Activated gamma-delta T cell (primary cell): ENCODE data around the gene NTM.

Source experiments
- DNase-seq: peaks from one replicate; lab custom pipeline; 2025; lab: John Stamatoyannopoulos, UW

NTM gene

DNA sequence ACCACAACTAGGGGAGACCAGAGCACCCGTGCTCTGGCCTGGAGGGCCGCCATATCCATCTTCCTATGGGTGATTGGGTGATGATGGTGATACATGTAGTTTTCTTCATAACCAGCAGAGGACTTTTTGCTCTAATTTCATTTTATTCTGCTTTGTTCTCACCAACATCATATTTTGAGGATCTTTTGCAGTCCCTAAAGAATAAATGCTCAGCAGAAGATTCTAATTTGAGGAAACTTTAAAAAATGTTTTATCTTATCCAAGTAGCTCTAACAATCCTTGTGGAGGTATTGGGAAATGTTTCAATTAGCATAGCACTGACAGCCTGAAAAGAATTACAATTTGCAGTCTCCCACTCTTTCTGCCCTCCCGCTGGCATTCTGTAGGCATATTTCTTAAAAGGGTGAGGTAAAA, 544.0 kb downstream of the NTM start:
- no peak for DNase-seq

DNA sequence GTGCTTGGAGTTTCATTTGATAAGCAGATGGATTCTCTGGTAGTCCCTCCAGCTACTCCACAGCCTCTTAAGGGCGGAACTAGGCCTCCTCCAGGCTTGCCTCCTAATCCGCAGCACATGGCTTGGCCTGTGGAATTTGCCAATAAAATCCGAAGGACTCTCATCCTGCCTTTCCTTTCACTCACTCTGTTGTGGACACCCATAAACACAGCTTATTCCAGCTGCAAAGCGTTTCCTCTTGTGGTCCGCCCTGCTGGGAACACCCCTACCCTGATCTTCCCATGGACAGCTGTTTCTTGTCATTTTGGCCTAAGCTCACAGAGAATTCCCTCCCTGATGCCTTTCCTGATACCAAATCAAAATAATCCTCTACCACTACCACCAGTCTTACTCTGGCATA, 546.2 kb downstream of the NTM start:
- DNase-seq, result no peak

DNA sequence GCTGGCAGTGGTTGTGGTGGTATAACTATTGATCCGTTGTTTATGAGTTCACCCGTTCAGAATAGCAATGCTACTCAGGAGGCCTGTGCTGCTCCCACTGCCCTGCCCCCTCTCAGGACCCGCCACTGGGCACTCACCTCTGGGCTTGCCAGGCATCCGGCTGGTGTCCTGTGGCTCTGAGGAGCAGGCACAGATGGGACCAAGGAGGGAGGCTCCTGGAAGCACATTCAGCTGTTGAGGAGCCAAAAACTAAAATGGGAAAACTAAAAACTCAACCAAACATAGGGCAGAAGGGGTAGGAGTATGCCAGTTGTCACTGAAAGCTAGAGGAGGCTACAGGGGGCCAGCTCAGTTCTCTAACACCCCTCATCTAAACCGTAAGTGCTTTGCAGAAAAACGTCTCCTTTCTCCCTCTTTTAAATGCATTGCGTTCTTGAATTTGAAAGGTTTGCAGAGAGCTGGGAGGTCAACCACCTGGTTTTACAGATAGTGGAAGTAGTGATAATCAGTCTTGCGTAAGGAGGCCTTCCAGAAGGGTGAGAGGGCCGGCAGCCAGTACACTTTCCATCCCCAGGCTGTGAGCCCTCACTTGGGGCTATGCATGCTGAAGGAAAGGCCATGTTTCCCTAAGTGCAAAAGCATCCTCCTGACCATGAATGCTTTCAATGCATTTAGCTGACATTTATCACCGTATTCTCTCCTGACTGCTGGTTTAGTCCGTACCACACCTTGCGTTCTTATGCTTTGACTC, 547.4 kb downstream of the NTM start:
- no peak for DNase-seq

DNA sequence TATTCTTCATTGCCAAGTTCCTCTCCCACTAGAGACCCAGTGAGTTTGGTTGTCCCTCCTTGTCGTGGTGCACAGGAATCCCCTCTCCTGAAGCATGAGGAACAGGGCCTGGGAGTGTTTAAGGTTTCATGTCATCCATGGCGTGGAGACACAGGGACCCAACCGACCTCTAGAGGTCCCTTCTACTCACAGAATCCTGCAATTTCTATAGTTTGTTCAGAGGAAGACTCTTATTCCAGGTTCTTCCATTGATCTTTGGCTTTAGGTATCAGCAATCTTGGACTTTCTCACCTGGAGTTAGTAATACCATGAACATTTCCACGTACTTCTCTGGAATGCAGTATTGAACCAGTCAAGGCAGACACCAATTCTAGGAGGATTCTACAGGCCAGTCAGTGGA, 548.2 kb downstream of the NTM start:
- DNase-seq, result no peak

DNA sequence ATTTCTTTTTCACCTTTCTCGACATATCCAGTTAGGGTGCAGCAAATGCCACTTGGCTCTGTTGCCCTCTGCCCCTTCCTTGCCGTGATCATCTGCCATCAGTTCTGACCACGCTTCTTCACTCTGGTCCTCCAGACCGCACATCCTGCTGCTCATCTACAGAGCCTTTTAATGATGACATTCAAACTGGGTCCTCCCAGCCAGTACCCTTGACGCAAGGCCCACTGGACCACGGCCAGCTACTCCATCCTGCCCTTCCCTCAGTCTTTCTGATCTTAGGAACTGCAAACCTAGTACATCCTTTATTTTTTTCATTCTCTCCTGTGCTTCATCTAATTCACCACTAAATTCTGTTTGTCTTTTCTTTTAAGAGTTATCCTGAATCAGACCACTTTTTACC, 551.8 kb downstream of the NTM start:
- DNase-seq, result no peak

DNA sequence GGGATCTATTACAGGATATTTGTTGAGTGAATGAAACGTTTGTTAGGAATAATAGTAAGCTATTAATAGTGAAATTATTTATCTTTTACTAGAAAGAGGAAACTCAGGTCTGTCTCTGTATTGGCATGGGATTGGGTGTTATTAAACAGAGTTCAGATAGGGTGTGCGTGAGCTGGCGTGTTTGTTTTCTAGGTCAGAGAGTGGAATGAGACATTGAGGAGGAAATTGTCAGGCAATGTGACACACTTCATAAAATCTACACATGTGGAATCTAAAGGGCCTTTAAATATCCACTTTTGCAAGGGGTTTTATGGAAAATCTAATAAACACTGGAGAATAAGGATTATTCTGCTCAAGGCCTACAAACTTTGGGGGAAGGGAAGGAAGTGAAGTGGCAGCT, 552.9 kb downstream of the NTM start:
- no peak for DNase-seq

DNA sequence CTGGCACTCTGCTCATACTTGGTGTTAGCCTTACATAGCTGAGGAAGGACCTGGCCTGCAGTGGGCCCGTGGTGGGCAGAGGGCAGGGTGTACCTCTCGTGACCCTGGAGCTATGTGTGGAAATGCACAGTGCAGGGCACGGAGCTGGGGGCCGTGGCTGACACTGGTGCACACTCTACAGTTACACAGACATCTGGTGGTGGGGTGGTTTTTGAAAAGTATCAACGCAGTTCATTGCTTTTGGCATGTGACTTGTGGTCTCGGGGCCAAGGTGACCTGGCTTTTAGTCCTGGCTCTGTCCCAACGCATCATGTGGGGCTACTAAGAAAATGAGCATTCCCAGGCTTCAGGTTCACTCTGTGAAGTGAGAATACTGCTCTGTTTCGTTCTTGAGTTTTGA, 553.6 kb downstream of the NTM start:
- no peak for DNase-seq

DNA sequence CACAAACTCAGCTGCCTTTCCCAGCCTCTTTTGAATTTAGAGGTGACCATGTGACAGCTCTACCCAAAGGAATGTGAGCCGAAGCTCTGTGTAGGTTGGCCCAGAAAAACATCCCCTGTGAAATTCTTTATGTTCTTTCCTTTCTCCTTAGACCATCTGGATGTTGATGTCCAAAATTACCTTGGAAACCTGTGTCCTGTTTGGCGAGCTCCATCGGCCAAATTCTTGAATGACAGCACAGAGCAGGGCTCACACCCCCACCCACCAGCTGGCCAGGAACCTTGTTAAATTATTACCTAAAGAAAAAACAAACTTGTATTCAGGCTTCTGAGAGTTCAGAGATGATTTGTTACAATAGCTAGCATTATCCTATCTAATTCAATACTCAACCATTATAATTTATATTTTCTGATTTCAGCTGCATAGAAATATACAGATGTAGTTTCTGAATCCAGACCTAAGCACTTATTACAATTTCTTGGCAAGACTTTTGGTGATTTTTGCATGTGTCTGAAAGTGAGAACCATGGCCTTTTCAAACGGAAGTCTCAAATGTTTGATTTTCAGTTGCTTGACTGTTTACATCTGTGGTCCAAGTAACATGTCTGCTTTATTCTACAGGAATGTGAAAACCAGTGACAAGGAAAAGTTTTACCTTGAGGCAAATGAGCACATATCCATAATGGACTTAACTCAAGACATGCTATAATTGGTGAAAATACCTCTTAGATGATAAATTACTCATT, 554.2 kb downstream of the NTM start:
- no peak for DNase-seq

DNA sequence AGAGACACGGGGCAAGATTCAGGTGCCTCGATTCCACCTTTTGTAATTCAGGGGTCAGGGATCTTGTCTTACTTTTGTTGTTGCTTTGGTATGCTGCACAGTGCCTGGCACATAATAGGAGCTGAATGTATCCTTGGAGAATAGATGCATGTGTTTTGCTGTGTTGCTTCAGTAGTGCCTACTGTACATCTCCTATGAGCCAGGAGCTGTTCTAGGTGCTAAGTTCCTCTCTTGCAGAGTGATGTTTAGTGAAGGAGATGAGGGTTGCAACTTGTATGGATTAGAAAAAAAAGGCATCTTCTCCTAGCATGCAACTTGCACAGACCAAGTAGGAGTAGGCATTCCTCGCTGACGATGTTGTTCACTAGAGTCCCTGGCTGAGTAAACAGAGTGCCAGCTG, 555.4 kb downstream of the NTM start:
- DNase-seq, result no peak

DNA sequence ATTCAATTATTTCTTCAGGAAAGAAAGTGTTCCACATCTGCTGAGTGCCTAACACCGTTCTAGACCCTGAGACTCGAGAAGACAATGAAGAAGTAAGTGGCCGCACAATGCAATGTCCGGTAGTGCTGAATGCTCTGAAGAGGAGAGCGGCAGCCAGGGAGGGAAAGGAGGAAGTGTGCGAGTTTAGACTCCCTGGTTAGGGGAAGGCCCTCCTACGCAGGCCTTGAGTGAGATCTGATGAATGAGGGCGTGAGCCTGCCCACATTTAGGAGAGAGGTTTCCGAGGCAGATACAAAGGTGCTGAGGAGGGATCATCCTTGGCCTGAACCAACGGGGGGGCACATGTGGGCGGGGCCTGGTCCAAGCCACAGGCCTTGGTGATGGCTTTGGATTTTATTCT, 558.6 kb downstream of the NTM start:
- no peak for DNase-seq

DNA sequence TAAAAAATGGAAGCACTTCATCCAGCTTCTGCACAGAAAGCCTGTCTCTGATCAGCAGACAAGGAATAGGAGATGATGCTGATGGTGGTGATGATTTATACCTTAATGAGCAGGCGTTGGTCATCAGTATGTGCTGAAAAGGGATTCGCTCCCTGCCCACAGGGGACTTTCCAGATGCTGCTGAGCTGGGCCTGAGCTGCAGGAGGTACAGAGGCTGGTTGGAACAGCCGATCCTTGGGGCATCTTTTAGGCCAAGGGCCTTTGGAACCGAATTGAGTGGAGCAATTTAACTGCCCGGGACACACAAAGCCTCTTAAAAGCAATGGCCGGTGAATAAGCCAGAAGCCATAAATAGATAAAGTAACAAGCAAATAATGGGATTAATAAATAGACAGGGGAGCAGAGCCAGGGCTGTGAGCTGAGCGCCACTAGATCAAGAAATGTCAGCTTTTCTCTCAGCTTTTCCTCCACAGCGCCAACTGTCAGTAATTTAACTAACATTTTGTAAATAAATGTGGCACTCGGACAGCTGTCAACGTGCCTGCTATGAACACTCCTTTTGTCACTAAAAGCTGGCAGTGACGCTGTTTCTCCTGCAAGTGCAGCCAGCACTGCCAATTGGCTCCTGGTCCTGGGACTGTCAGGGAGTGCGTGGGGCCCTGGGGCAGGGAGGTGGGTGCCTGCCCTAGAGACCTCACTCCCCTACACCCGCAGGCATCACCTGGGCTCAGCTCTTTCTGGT, 562.3 kb downstream of the NTM start:
- no peak for DNase-seq

DNA sequence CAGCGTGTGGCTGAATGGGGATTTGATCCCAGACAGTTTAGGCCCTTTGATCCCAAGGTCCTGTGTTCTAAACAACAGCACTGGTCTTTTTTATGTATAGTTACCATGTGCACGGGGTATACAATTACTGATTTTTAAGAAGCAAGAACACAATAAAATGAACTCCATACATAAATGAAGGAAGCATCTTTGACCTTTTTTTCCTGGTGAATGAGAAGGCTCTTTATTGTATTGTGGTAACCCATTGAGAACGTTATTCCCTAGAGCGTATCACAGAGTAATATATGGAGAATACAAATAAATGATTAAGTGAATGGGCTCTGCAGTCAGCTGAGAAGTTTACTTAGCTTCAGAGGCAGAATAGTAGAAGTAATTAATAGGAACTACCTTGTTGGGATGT, 563.6 kb downstream of the NTM start:
- DNase-seq, result no peak

DNA sequence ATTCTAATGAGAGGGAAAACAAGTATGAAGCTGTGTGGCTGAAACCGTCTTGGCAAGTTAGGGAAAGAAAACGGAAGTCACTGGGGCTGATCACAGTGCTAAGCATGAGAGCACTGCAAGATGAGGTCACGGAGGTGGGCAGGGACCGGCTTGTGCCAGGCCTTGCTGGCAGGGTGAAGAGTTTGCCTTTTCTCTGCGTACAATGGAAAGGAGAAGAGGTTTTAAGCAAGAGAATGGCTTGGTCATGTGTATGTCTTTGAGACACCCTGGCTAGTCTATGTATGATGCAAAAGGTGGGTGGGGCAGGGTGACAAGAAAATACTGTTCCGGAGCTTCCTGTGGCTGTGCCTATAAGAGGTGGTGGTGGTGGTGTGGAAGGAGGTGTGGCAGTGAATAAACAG, 567.9 kb downstream of the NTM start:
- no peak for DNase-seq

DNA sequence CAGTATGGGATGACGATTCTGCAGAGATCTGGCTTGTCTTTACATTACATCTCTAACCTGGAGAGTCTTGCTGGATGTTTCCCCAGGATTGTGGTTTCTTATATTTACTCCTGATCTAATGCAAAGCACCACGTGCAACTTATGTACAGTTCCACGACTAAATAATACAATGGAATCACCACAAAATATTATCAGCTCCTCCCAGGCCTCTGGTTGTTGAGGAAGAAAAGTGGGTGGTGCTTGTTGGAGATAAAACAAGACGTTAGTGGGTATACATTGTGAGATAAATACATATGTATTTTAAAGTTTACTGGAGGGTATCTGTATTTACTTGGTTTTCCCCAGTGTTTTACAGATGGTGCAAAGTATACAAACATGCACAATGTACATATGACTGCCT, 569.7 kb downstream of the NTM start:
- no peak for DNase-seq

DNA sequence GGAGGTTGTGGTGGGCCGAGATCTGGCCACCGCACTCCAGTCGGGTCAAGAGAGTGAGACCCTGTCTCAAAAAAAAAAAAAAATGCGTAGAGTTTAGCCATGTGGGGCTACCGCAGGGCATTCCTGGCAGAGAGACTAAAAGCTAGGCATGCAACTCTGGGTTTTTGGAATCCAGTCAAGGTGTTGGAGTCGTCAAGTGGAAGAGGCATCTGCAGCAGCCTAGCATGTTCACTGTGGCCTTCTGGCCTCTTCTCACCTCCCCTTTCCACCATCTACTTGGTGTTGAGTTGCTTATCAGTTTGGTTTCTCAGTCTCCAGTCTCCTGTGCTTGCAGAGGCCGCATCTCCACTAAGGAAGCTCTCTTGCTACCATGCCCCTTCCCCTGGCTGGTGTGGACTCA, 572.5 kb downstream of the NTM start:
- DNase-seq, result no peak

DNA sequence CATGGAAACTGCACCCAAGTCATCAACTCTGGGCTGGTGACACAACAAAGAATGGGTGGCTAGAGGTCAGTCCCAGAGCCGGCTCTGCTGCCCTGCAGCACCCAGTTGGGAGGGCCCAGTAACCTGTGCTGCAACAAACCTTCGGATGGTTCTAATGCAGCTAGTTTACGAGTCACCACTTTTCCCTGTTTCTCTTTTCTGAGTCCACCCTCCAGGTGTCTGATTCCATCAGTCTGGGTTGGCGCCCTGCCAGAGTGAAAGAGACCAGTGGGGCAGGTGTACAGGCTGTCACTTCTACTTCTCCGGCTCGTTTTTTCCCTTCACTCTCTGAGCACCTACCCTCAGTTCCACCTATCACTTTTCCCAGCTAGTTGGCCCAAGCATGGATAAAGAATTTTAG, 572.9 kb downstream of the NTM start:
- no peak for DNase-seq

DNA sequence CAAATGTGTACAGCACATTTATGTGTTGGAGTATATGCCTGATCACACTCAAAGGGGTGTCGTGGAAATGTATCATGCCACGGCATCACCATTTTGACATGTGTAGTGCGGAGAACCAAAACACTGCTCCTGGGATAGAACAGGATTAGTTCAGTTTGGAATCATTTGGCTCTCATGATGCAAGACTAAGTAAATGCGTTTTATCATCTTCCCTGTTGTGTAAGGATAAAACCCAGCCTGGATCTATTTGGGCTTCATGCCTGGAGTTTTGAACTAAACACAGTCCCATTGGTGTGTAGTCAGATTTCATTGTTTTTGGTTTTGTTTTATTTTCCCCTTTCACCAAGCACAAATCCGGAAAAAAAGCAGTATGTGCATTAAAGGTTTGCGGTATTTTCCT, 574.3 kb downstream of the NTM start:
- DNase-seq, result no peak

DNA sequence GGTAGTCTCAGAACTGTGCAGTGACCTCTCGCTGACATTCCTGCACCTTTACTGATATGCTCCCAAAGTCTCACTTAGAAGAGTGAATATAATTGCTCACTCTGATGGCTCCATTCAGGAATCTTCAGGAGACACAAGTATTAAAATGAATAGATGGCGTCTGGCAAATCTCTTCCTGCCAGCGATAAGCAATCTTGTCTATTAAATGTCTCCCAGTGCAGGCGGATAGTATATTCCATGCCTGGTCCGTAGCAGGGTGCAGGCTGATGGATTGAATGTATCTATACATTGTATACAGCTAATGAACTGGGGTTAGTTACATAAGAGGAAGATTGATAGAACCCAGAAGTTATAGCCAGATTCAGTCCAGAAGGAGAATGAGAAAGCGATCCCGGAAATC, 575.3 kb downstream of the NTM start:
- no peak for DNase-seq

DNA sequence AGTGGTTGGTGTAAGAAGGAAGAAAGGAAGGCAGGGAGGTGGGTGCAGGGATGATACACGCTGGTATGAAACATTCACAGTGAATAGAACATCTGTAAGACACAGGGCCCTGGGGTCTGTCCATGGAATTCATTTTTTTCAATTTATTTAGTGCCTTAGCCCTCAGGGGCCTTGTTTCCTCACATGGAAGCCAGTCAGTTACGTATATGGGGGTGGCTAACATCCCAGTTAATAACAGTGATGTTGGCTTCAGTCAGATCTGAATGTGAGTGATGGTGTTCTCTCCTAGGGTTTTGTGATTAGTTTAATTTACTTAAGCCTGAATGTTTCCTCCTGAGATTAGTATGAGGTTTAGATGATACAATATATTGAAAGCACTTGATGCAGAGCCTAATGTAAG, 577.1 kb downstream of the NTM start:
- no peak for DNase-seq

DNA sequence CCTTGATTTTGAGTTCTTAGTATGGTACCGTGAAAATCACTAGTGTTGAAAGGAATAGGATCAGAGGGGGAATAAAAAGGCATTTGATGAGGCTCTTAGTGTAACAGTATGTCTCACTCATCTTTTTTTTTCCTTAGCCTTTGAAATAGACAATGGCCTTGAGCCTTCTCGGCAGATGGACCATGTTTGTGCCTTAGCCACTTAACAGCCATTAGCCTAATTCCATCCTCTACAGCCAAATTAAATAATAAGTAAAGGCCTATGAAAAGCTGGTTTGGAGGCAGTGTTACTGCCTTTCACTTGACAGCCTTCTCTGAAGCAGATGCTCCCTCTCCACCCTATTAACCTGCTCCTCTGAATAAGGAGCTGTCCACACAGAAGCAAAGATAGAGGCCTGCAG, 580.7 kb downstream of the NTM start:
- no peak for DNase-seq

DNA sequence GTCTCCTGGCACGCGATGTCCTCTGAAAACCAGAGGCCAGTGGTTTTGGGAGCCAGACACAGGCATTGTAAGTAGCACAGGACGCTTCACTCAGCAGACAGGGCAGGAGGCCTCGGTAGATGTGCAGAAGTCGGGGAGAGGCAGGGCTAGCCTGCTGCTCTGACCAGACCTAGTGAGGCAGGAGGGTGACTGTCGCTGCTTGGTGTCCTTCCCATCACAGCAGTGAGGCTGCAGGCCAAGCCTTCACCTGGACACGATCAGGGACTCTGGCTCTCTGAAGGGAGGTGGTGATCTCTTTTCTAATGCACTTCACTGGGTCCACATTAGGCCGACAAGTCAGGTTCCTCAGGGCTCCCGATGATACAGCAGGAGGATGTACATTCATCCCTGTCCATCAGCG, 583.7 kb downstream of the NTM start:
- DNase-seq, result no peak

DNA sequence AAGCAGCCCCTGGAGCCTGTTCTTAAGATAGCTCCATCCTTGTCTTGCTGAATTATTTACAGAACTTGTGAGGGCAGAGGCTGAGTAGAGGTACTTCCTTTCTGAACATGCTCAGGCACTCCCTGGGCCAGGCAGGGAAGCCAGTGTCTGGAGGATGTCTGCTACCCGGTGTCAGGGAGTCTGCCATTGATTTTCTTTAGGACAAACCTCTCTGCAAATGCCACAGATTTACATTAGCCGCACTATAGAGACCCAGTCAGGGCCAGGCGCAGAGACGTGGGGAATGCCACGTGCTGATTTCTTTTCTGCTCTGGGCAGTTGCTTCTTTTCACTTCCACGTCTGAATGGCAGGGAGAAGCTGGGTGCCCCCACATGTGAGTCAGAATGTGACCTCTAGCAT, 585.5 kb downstream of the NTM start:
- no peak for DNase-seq

DNA sequence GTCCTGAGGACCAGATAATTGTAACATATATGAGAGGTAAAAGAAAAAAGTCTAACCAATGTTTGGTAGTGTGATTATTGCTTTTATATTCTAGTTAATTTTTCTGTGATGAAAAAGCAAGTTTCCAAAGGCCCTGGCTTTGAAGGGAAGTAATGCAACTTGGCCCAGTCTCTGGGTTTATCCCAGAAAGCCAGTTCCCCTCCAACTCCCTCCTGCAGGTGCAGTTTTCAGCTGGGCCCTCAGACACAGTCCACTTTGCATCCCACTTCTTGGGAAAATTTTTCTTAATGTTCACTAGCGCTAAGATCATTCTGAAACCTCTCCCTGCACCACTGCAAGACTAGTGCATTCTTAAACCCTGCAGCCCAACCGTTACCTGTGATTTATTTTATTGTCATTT, 586.8 kb downstream of the NTM start:
- no peak for DNase-seq
